ENCODE results near the gene SELENBP1.
A peak's percentile ranks its signal among the peaks of the same experiment; 100 is the strongest.
"Not testable (repeated sequence)": the region's sequence is repeated elsewhere in the genome, so short reads cannot be mapped to it uniquely, and the experiment has no call there.

The SELENBP1 gene

GRCh38 chr1:151377150-151377884, 4.8 kb upstream of the SELENBP1 start:
- no peak for DNase-seq

- DNase-seq, result no peak
Observed at GRCh38 chr1:151373196-151373595, 691 bp upstream of the SELENBP1 start.

GRCh38 chr1:151371370-151372057, 991 bp downstream of the SELENBP1 start:
- DNase-seq, result no peak

GRCh38 chr1:151370211-151370911, 2.1 kb downstream of the SELENBP1 start:
- no peak for DNase-seq

- no peak for DNase-seq
Observed at GRCh38 chr1:151369621-151370048, 2.9 kb downstream of the SELENBP1 start.

GRCh38 chr1:151369302-151369610, 3.2 kb downstream of the SELENBP1 start:
- DNase-seq, result no peak

GRCh38 chr1:151368393-151369301, 3.9 kb downstream of the SELENBP1 start:
- DNase-seq, result no peak

GRCh38 chr1:151367658-151368392, 4.7 kb downstream of the SELENBP1 start:
- no peak for DNase-seq

- DNase-seq, result no peak
Observed at GRCh38 chr1:151364996-151365395, 7.5 kb downstream of the SELENBP1 start.

- no peak for DNase-seq
Observed at GRCh38 chr1:151362308-151363155, 10.0 kb downstream of the SELENBP1 start.

GRCh38 chr1:151361883-151362282, 10.6 kb downstream of the SELENBP1 start:
- no peak for DNase-seq

GRCh38 chr1:151356696-151357095, 15.8 kb downstream of the SELENBP1 start:
- DNase-seq, result no peak

GRCh38 chr1:151352021-151352718, 20.3 kb downstream of the SELENBP1 start:
- DNase-seq, result no peak

- DNase-seq, result not testable (repeated sequence)
Observed at GRCh38 chr1:151350323-151350722, 22.2 kb downstream of the SELENBP1 start.

GRCh38 chr1:151347523-151348246, 24.8 kb downstream of the SELENBP1 start:
- no peak for DNase-seq

GRCh38 chr1:151346769-151347522, 25.6 kb downstream of the SELENBP1 start, which contains the start of gene RFX5:
Gene RFX5, minus strand, starts transcription at chr1:151347252. Its CDS starts 932 bp downstream, at chr1:151346320.
- peak; percentile 99 for DNase-seq

- no peak for DNase-seq
Observed at GRCh38 chr1:151346082-151346768, 26.3 kb downstream of the SELENBP1 start.

GRCh38 chr1:151344291-151344690, 28.2 kb downstream of the SELENBP1 start:
- DNase-seq, result no peak
